ENCODE data around the gene ARL5C. TPM values are rescaled to one million over a fixed set of nuclear protein-coding genes. Genes with fewer than 3 reads are reported as not detected.

The ARL5C gene
- total RNA-seq (2022; extraction: Qiagen RNA extraction): not detected in 5 replicates

GRCh38 chr17:39165841-39166349 is at the start of gene ARL5C:
Gene ARL5C, minus strand, starts transcription at chr17:39166161. Its CDS starts 401 bp downstream, at chr17:39165760.

GRCh38 chr17:39200070-39200879 is 34.3 kb upstream of the ARL5C start, which contains the start of gene RPL19:
Gene RPL19, plus strand, starts transcription at chr17:39200283. Its CDS starts 62 bp downstream, at chr17:39200345.

GRCh38 chr17:39197380-39198185 is 31.6 kb upstream of the ARL5C start, which contains the start of gene CACNB1:
Gene CACNB1, minus strand, starts transcription at chr17:39197669. Its CDS starts 174 bp downstream, at chr17:39197495.

GRCh38 chr17:39151150-39151942 is 14.6 kb downstream of the ARL5C start, which contains the start of gene PLXDC1:
Gene PLXDC1, minus strand, starts transcription at chr17:39151637. Its CDS starts 200 bp downstream, at chr17:39151437.

Other genes with a start within 250 kb of the ARL5C start
- gene FBXO47, start 198.8 kb downstream of the ARL5C start, total RNA-seq (2022; extraction: Qiagen RNA extraction): not detected in 5 replicates
- gene PLXDC1, start 14.5 kb downstream of the ARL5C start, total RNA-seq (2022; extraction: Qiagen RNA extraction): 0.09 to 0.41 TPM (median 0.27 TPM) in 5 replicates
- 3.8 to 6.6 TPM (median 5.8 TPM) in 5 replicates for gene CACNB1, start 31.5 kb upstream of the ARL5C start, total RNA-seq (2022; extraction: Qiagen RNA extraction)
- 3,739 to 4,126 TPM (median 4,064 TPM) in 5 replicates for gene RPL19, start 34.1 kb upstream of the ARL5C start, total RNA-seq (2022; extraction: Qiagen RNA extraction)
- 0.25 to 0.40 TPM (median 0.38 TPM) in 5 replicates for gene STAC2, start 59.8 kb upstream of the ARL5C start, total RNA-seq (2022; extraction: Qiagen RNA extraction)
- 6.5 to 9.1 TPM (median 8.7 TPM) in 5 replicates for gene FBXL20, start 235.5 kb upstream of the ARL5C start, total RNA-seq (2022; extraction: Qiagen RNA extraction)